ENCODE data around the gene HEMK1.

HEMK1 gene

GRCh38 chr3:50568947-50569749, at the start of gene HEMK1:
HEMK1 (plus strand) TSS chr3:50569522; CDS start chr3:50571105, 1,583 bp downstream.
- DNase-seq = peak; percentile 91

GRCh38 chr3:50520849-50521248, 48.5 kb upstream of the HEMK1 start:
- no peak for DNase-seq

- no peak for DNase-seq
Measured at GRCh38 chr3:50521572-50521971, 47.8 kb upstream of the HEMK1 start.

GRCh38 chr3:50523279-50523811, 46.0 kb upstream of the HEMK1 start:
- DNase-seq = no peak

- DNase-seq = no peak
Measured at GRCh38 chr3:50524746-50525145, 44.6 kb upstream of the HEMK1 start.

GRCh38 chr3:50525191-50525910, 44.0 kb upstream of the HEMK1 start:
- DNase-seq = no peak

GRCh38 chr3:50525987-50526386, 43.3 kb upstream of the HEMK1 start:
- peak; percentile 88 for DNase-seq

- DNase-seq = no peak
Measured at GRCh38 chr3:50530001-50530970, 39.0 kb upstream of the HEMK1 start.

- no peak for DNase-seq
Measured at GRCh38 chr3:50531201-50531600, 38.1 kb upstream of the HEMK1 start.

GRCh38 chr3:50532062-50532705, 37.1 kb upstream of the HEMK1 start:
- no peak for DNase-seq

GRCh38 chr3:50533316-50533715, 36.0 kb upstream of the HEMK1 start:
- no peak for DNase-seq

GRCh38 chr3:50533807-50534461, 35.4 kb upstream of the HEMK1 start:
- DNase-seq = no peak

- no peak for DNase-seq
Measured at GRCh38 chr3:50534681-50535330, 34.5 kb upstream of the HEMK1 start.

GRCh38 chr3:50536471-50537180, 32.7 kb upstream of the HEMK1 start:
- DNase-seq = no peak

GRCh38 chr3:50537421-50538129, 31.7 kb upstream of the HEMK1 start:
- DNase-seq = no peak

GRCh38 chr3:50539356-50540286, 29.7 kb upstream of the HEMK1 start:
- DNase-seq = no peak

GRCh38 chr3:50542177-50543034, 26.9 kb upstream of the HEMK1 start:
- DNase-seq = peak; percentile 12

- DNase-seq = no peak
Measured at GRCh38 chr3:50545781-50546180, 23.5 kb upstream of the HEMK1 start.
